PFSK-1 (cell line): ENCODE results near the gene FUOM.

ENCODE experiments used
- FOXP2 ChIP-seq: optimal IDR thresholded peaks from 2 replicates; pipeline ENCODE3; 2011; ENCODE audit warnings: borderline replicate concordance, control low read depth, inconsistent platforms; ENCODE audit not compliant: insufficient read depth; ENCODE audit errors: extremely low read length, extremely low read depth
- POLR2AphosphoS5 ChIP-seq: IDR thresholded peaks from 2 replicates; pipeline ENCODE4 v1.6.1; 2012; ENCODE audit warnings: low read depth, mild to moderate bottlenecking, control low read depth, low read length, moderate library complexity
- SIN3A ChIP-seq: IDR thresholded peaks from 2 replicates; pipeline ENCODE4 v1.6.1; 2012; ENCODE audit warnings: mild to moderate bottlenecking, low read length, moderate library complexity, borderline replicate concordance; ENCODE audit not compliant: insufficient read depth
- TAF1 ChIP-seq: IDR thresholded peaks from 2 replicates; pipeline ENCODE4 v1.6.1; 2012; ENCODE audit warnings: low read length, control low read depth, borderline replicate concordance; ENCODE audit not compliant: insufficient read depth
- TF ChIP-seq, protein P1 (sequence below), 2 experiments: IDR thresholded peaks; 2 replicates each; pipeline versions ENCODE4 v1.6.1 to v1.8.0; 2011 to 2012; ENCODE audit warnings: low read depth in 2 of 2, low read length in 2 of 2, control low read depth in 1 of 2, inconsistent platforms in 1 of 2, mild to moderate bottlenecking in 1 of 2, moderate library complexity in 1 of 2; ENCODE audit not compliant: insufficient read depth in 1 of 2

FUOM gene

DNA sequence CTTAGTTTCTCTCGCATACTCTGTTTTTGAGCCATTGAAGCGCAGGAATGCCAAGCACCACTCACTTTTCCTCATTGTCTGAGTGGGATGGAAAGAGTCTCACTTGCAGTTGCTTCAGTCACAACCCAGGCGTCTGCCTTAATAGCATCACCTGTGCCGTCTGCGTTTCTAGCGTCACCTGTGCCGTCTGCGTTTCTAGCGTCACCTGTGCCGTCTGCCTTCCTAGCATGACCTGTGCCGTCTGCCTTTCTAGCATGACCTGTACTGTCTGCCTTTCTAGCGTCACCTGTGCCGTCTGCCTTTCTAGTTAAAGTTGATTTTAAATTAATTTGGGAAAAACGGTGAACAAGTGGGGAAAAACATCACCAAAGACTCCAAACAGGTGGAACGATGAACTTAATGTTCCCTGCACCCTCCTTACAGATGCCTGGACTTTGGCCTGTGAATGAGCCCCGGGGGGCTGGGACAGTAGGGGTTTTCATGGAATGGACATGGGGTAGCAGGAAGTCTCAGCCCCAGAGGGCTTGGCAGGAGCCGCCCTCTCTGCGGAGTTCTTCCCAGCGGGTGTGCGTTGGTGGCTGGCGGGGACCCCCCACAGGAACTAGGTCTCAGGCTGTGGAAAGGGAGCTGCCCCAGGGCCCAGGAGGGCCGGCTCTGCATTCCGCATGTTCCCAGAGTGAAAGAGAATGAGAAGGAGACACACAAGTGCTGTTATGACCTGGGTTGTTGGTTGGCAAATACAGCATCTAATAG, 45.6 kb downstream of the FUOM start:
- TF ChIP-seq TAF1 (no peak), FOXP2 (no peak), SIN3A (no peak), POLR2AphosphoS5 (no peak)
- TF ChIP-seq, protein P1, sequence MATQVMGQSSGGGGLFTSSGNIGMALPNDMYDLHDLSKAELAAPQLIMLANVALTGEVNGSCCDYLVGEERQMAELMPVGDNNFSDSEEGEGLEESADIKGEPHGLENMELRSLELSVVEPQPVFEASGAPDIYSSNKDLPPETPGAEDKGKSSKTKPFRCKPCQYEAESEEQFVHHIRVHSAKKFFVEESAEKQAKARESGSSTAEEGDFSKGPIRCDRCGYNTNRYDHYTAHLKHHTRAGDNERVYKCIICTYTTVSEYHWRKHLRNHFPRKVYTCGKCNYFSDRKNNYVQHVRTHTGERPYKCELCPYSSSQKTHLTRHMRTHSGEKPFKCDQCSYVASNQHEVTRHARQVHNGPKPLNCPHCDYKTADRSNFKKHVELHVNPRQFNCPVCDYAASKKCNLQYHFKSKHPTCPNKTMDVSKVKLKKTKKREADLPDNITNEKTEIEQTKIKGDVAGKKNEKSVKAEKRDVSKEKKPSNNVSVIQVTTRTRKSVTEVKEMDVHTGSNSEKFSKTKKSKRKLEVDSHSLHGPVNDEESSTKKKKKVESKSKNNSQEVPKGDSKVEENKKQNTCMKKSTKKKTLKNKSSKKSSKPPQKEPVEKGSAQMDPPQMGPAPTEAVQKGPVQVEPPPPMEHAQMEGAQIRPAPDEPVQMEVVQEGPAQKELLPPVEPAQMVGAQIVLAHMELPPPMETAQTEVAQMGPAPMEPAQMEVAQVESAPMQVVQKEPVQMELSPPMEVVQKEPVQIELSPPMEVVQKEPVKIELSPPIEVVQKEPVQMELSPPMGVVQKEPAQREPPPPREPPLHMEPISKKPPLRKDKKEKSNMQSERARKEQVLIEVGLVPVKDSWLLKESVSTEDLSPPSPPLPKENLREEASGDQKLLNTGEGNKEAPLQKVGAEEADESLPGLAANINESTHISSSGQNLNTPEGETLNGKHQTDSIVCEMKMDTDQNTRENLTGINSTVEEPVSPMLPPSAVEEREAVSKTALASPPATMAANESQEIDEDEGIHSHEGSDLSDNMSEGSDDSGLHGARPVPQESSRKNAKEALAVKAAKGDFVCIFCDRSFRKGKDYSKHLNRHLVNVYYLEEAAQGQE (IDR thresholded peaks at IDR 0.05; ENCODE audit: insufficient read depth in 1 of 2, low read depth in 2 of 2, low read length in 2 of 2): no peak

DNA sequence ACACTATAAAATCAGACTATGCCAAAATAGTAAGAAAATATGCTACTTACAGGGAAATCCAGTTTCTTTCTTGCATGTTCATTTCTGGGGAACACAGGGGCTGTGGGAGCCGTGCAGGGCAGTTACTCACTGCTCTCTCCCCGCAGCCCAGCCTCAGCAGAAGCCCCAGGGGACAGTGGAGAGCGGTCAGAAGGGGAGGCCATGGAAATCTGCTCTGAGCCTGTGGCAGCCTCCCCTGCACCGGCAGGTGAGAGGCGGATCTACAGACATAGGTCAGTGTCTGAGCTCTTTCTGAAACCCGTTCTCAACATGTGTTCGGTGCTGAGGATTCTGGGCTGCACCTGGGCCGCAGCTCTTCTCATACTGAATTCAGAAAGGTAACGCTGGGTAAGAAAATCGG, 46.2 kb downstream of the FUOM start:
- TF ChIP-seq POLR2AphosphoS5 (no peak), FOXP2 (no peak), TAF1 (no peak), SIN3A (no peak)
- TF ChIP-seq, protein P1 (IDR thresholded peaks at IDR 0.05; ENCODE audit: insufficient read depth in 1 of 2, low read depth in 2 of 2, low read length in 2 of 2): no peak

DNA sequence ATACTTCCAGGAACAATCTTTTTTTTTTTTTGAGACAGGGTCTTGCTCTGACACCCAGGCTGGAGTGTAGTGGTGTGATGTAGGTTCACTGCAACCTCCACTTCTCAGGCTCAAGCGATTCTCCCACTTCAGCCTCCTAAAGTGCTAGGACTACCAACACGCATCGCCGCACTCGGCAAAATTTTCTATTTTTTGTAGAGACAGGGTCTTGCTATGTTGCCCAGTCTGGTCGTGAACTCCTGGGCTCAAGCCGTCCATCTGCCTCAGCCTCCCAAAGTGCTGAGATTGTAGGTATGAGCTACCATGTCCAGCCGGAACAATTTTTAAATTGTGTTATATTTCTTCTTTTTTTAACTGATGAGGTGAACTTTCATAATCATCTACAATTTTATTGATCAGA, 47.0 kb downstream of the FUOM start:
- no peak for TF ChIP-seq TAF1
- no peak for TF ChIP-seq SIN3A
- TF ChIP-seq, protein P1 (IDR thresholded peaks at IDR 0.05; ENCODE audit: insufficient read depth in 1 of 2, low read depth in 2 of 2, low read length in 2 of 2): no peak
- no peak for TF ChIP-seq FOXP2
- TF ChIP-seq POLR2AphosphoS5: no peak

DNA sequence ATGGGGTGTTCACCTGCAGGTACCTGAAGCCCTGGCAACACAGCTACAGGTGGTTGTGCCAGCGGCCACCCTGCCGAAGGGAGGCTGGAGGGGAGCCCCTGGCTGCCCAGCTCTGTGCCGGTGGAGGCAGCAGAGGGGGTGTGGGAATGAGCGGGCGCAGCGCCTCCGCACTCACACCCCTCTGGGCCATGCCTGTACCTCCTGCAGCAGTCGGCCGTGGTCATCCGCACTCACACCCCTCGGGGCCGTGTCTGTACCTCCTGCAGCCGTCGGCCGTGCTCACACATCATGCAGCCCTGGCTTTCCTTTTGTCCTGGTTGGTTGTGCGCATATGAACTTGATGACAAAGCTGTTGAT, 47.4 kb downstream of the FUOM start:
- TF ChIP-seq TAF1: no peak
- TF ChIP-seq FOXP2: no peak
- no peak for TF ChIP-seq SIN3A
- no peak for TF ChIP-seq POLR2AphosphoS5
- TF ChIP-seq, protein P1 (IDR thresholded peaks at IDR 0.05; ENCODE audit: insufficient read depth in 1 of 2, low read depth in 2 of 2, low read length in 2 of 2): no peak
